HT-29 (cell line): ENCODE data around the gene ICAM2. TPM values are rescaled to one million over a fixed set of nuclear protein-coding genes. Genes with fewer than 3 reads are reported as not detected.

Experiments used
- DNase-seq: peaks from one replicate; pipeline ENCODE4 v3.0.0-alpha.2; 2015; ENCODE audit warnings: low spot score
- total RNA-seq: library from RNA; depleted of rRNA; stranded (reverse); fragments of >200 nt; shearing (Covaris generic); gene quantifications from 2 replicates; pipeline ENCODE4 v1.2.3, GENCODE V29; 2014; rRNA removed

Gene ICAM2
- total RNA-seq, result 0.21 and 0.64 TPM in 2 replicates

DNA sequence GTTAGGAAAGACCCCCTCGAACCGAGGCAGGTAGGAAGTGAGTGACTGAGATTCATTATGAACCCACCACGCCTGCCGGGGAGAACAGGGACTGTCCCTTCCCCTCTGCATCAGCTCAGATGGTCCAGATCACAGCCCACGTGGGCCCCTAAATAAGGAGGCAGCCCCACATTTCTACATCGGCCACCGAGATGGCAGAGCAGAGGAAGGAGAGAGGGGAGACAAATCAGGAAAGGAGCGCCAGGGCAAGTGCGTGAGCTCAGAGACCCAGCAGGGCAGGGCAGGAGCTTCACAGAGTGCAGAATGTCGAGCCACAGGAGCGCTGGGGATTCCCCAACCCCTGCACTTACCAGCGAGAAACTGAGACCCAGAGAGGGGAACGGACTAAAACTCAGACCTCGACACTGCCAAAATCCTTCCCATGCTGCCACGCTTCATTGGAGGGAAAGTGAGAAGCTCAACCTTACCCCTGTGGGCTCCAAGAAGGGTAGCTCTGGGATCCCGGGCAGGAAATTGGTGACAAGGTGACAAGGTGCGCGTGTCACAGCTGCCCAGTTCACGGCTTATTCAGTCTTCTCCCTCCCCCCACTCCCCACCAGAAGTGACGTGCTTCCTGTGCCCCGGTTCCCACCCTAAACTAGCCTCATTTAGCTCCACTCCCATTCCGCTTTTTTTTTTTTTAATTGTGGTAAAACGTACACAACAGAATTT is at the start of gene ICAM2:
Gene ICAM2, minus strand, starts transcription at position 578 of the 711 bp plus-strand sequence. CDS start 13,942 bp downstream, outside the sequence.
- no peak for DNase-seq

DNA sequence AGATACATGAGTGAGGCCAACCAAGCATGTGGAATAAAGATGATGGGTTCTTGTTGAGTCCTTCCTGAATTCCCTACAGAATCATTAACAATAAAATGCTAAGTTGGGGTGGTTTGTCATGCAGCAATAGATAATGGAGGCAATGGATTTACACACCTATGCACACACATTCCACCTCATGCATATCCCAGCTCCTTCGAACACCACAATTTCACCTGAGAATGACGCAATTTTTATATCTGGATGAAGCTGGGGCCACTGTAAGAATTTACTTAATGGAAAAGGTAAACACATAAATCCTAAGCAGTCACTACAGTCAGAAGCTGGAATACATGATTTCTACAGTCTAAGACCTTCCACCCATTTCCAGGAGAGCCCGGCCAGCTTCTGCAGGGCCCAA is 49.8 kb upstream of the ICAM2 start:
- DNase-seq, result no peak

DNA sequence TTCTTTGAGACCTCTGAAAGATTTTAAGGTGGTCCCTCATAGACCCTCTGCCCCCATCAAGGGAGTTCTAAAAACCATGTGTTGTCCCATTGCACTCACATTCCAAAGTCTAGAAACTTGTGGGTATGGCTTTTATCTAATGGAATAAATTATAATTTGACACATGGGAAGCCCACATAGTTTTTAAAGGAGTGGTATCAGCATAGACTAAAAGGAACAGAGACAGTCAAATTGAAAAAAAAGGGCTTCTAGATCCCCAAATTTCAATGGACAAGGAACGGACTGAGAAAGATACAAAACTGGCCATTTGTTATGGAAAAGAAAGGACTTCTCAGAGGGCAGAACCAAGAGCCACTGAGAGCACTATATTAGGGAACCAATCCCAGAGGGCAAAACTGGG is 48.7 kb upstream of the ICAM2 start:
- DNase-seq, result no peak

GRCh38 chr17:64067657-64068056 is 47.2 kb upstream of the ICAM2 start:
- DNase-seq, result no peak

DNA sequence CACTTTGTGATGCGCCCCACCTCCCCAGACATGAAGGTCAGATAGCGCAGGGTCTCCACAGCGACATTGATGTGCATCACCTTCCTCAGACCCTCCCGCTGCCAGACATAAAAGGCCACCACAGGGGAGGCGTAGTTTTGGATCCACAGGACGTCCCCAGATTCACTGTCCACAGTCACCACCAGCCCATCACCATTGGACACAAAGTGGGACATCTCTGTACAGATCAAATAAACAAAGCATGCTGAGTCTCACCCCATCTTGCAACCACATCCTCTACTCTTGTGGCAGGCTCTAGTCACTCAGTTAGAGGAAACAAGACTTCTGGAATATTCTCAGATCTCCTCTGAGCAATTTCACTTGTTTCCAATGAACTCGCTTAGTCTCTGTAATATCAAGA is 46.3 kb upstream of the ICAM2 start:
- DNase-seq, result no peak

- no peak for DNase-seq
Observed at GRCh38 chr17:64065161-64065560, 44.7 kb upstream of the ICAM2 start.

- no peak for DNase-seq
Observed at GRCh38 chr17:64064331-64064730, 43.9 kb upstream of the ICAM2 start.

GRCh38 chr17:64063766-64064224 is 43.4 kb upstream of the ICAM2 start:
- DNase-seq, result peak; percentile 79

GRCh38 chr17:64063088-64063487 is 42.7 kb upstream of the ICAM2 start:
- no peak for DNase-seq

GRCh38 chr17:64061178-64061898 is 40.9 kb upstream of the ICAM2 start:
- no peak for DNase-seq

DNA sequence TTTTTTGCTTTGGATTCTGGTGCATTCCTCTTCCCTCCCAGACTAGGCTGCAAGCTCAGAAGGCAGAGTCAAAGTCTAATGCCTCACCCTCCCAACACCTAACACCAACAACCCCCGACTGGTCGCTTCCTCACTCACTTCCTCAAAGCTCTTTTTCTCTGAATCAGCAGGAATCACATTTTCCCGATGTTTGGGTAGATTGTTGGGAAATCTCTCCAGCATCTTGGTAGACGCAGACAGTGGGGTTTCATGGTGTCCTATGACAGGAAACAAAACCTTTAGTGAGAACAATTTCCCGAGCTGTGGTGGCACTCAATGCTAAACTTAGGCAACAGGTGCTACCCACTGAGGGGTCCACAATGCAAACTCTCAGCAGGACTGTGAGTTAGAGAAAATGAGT is 39.9 kb upstream of the ICAM2 start:
- DNase-seq, result no peak

DNA sequence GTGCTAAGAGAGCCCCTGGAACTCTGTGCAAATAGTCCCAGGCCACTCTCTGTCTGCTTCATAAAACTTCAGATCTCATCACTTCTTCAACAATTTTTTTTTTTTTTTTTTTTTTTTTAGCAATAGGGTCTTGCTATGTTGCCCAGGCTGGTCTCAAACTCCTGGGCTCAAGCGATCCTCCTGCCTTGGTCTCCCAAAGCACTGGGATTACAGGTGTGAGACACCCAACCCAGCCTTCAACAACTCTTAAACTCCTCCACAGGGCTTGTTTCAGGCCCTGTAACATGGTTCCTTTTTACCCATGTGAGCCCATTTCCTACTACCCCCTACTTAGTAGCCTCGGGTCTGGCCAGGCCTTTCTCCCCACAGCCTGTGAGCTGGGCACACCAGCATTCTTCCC is 39.3 kb upstream of the ICAM2 start:
- DNase-seq, result no peak

DNA sequence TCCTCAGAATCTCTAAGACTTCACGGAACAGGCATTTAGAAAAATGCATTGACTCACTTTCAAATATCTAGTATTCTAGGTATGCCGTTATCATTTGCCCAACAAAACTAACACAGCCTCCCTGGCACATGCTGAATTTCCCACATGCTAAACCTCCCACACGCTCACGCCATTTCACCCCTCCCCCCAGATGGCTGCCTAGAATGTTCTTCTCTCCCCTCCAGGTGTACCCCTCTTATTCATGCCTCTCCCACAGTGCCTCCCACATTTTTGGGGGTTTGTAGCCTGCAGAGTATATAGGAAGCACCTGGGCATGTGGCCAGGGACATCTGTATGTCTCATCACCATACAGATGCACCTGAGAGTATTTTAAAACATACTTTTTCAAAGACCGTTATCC is 38.2 kb upstream of the ICAM2 start:
- DNase-seq, result no peak

DNA sequence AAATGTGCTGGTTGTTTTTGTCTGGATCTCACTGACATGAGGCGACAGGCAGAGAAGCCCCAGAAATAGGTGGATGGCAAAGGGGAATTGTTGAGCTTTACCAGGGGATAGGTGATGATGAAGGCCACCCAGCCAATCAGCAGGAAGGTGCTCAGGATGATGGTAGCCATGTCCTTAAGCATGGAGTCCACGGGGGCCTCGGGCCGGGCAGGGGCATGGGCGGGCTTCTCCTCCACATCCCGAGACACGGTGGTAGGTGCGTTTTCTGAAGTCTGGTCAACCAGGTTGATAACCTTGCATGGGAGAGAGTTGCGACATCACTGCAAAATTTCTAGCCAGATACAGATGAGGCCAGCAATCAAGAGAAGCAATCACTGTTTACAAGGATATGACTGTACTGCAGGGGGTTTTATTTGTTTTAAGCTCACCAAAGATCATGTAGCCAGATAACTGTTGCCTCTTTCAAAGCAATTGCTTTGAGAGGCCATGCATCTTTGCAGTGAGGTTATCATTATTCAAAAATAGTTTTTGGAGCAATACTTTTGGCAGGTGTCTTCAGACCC is 37.3 kb upstream of the ICAM2 start:
- no peak for DNase-seq

DNA sequence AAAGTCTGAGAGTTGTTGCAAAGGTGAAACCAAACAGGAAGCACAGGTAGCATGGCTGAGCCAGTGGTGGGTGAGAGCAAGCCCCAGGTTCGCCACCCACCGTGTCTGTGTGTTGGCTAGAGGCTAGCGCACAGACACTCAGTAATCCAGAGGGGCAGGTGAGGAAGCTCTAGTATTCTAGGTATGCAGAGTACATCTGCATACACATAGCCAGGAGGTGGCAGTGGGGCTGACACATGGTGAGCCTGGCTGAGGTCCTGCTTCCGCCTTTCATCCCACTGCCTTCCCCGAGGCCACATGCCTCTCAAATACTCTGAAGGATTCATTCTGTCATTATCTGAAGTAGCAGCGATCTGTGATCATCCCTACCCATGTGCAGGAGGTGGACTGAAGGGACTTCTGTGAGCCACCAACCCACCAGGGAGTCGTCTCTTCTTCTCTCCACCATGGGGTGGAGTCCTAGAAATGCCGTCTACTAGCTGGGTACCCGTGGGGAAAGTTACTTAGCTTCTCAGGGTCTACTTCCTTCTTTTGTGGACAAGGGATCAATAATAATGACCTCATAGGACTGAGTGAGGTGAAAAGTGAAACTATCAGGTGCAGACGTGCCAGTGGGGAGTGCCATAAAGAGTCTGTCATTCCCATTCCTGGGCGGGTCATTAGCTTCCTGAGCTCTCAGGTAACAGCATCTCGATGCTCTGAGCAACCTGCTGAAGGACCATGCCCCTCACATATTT is 36.0 kb upstream of the ICAM2 start:
- DNase-seq, result peak; percentile 74

- DNase-seq, result no peak
Observed at GRCh38 chr17:64055183-64056142, 35.0 kb upstream of the ICAM2 start.

DNA sequence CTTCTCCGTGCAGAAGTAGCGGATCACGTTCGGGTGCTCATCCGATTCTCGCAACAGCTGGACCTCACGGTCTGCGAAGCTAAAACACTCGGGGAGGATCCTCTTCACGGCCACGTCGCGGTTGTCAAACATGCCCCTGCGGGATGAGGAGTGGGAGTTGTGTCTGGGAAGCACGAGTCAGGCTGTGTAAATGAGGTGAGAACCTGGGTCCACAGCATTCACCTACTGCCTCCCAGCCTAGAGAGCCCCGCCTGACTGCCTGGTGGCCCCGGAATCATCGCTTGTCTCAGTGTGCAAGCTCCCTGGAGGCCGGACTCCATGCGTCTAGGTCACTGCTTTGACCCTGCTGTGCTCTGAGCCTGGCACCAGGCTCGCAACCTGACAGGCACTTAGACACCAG is 33.9 kb upstream of the ICAM2 start:
- no peak for DNase-seq

DNA sequence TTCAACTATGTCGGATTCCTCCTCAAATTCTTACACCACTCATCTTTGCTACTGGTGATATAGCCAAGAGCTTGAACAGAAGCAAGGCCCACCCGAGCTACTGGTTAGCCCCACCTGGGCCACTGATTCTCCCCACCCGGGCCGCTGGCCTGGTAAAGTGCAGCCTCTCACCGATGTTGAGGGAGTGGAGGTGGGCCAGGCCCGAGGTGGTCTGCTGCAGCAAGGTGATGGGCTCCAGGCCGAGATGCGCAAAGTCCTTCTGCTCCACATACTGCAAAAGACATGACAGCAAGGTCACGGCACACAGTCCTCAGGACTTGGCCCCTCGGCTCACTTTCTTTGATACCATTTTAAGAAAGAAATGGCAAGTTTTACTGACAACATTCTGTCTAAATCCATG is 32.7 kb upstream of the ICAM2 start:
- DNase-seq, result no peak

GRCh38 chr17:64051153-64051552 is 30.7 kb upstream of the ICAM2 start:
- DNase-seq, result no peak

- no peak for DNase-seq
Observed at GRCh38 chr17:64048805-64049204, 28.4 kb upstream of the ICAM2 start.

GRCh38 chr17:64045176-64045575 is 24.7 kb upstream of the ICAM2 start:
- no peak for DNase-seq
